Colonic mucosa (tissue), 4 donors: ENCODE results near the gene NTS. TPM values are rescaled to one million over a fixed set of nuclear protein-coding genes. Genes with fewer than 3 reads are reported as not detected.

Experiments used
- DNase-seq: peaks from one replicate; pipeline ENCODE4 v3.0.0-alpha.2; 2020
- H3K27ac ChIP-seq: fragments of 200-600 bp; one replicate; pipeline ENCODE4 v1.8.0; 2021
- H3K27me3 ChIP-seq: fragments of 200-600 bp; one replicate; pipeline ENCODE4 v1.8.0; 2021
- H3K36me3 ChIP-seq: fragments of 200-600 bp; one replicate; pipeline ENCODE4 v1.8.0; 2021
- H3K4me1 ChIP-seq: fragments of 200-600 bp; one replicate; pipeline ENCODE4 v1.8.0; 2021; ENCODE audit warnings: mild to moderate bottlenecking
- H3K4me3 ChIP-seq: fragments of 200-600 bp; one replicate; pipeline ENCODE4 v1.8.0; 2021
- H3K9ac ChIP-seq, 2 donors: one replicate each; pipeline ENCODE4 v1.7.0; 2013; ENCODE audit warnings: control low read depth in 2 of 2, low read depth in 2 of 2, low read length in 2 of 2
- H3K9me3 ChIP-seq: fragments of 200-600 bp; one replicate; pipeline ENCODE4 v1.8.0; 2021
- intact Hi-C: fragments of 100-400 bp; cut with DNase I; formaldehyde crosslinking; loops from one replicate; pipeline ENCODE4 v1.14.1; 2022
- total RNA-seq, 2 donors: library from RNA; stranded (reverse); fragmentation: NEBNext Ultra II Directional in 1 of 2; extraction: Animal tissue kit (Norgen Biotek cat#: 25700) in 1 of 2; gene quantifications; one replicate each; pipeline ENCODE4 v1.2.1, GENCODE V29; 2021
- TF ChIP-seq, protein P1 (sequence below): fragments of 200-600 bp; IDR thresholded peaks from one replicate; pipeline ENCODE4 v1.8.0; 2022; ENCODE audit warnings: antibody characterized with exemption, mild to moderate bottlenecking
- donor health status: healthy.
- donor health status: DM: no; HTN: no; CAD: no.
- donor health status: DM: no; HTN: no; CAD: no.

Gene NTS
- total RNA-seq, 2 donors from 2014 or later = 0.32 TPM; not detected in 1

DNA sequence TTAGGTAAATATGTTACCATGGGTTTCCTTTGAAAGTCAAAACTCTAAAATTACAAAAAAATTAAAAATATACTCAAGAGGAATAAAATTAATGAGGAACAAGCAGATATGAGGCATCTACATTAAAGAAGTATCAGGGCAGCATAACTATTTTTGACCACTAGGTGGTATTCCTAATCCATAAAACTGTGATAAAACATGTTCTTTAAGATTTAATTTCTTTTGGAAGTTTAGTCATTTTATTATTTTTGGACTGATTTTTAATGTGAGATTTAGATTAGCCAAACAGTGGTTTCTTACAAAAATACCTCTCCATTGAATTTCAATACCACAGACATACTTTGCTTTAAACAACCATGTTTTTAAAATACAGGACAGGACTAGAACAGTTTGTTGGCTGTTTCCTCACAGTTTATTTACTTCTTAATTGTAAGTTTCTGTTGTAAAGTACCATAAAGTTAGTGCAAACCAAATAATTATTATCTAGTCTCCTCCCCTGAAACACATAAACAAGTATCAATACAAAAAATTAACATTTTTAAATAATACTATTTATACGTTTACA is 49.8 kb downstream of the NTS start:
- TF ChIP-seq, protein P1, sequence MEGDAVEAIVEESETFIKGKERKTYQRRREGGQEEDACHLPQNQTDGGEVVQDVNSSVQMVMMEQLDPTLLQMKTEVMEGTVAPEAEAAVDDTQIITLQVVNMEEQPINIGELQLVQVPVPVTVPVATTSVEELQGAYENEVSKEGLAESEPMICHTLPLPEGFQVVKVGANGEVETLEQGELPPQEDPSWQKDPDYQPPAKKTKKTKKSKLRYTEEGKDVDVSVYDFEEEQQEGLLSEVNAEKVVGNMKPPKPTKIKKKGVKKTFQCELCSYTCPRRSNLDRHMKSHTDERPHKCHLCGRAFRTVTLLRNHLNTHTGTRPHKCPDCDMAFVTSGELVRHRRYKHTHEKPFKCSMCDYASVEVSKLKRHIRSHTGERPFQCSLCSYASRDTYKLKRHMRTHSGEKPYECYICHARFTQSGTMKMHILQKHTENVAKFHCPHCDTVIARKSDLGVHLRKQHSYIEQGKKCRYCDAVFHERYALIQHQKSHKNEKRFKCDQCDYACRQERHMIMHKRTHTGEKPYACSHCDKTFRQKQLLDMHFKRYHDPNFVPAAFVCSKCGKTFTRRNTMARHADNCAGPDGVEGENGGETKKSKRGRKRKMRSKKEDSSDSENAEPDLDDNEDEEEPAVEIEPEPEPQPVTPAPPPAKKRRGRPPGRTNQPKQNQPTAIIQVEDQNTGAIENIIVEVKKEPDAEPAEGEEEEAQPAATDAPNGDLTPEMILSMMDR = peak; percentile 56
- no peaks in the 10 kb centered on the region for H3K4me1 ChIP-seq
- intact Hi-C loops = no loop called here
- H3K9me3 ChIP-seq = no peaks in the 10 kb centered on the region
- no peak for DNase-seq
- H3K9ac ChIP-seq = no peak overlapping the region
- H3K36me3 ChIP-seq = no peaks in the 10 kb centered on the region
- H3K27me3 ChIP-seq = no peaks in the 10 kb centered on the region
- no peak overlapping the region for H3K4me3 ChIP-seq
- no peak overlapping the region for H3K27ac ChIP-seq

DNA sequence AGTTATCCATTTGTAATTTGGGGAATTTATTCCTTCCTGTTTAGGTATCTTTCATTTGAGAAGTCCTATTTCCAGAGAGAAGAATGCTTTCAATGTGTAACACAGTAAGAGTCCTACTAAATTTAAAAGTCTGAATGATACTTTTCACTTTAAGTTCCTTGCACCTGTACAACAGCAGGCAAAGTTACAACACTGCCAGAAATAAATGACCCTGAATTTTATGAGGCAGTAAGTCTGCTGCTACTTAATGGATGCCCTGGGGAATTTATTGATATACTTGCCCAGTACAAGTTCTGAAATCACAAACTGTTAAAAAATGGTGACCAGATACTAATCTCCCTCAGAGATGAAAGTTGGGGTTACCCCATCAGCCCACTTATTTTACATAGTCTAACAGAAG is 53.1 kb downstream of the NTS start:
- Histone ChIP-seq H3K9ac (no peak overlapping the region), H3K36me3 (no peaks in the 10 kb centered on the region), H3K4me1 (no peaks in the 10 kb centered on the region), H3K27ac (no peak overlapping the region), H3K9me3 (no peaks in the 10 kb centered on the region), H3K4me3 (no peak overlapping the region), H3K27me3 (no peaks in the 10 kb centered on the region)
- DNase-seq = no peak
- intact Hi-C loops = no loop called here
- TF ChIP-seq, protein P1 = no peak

Other genes with a start within 250 kb of the NTS start
- gene RASSF9, start 37.9 kb upstream of the NTS start, total RNA-seq = under 1 TPM; 0.32 to 0.88 TPM